Suprapubic skin (tissue), 4 donors: ENCODE measurements around the gene ZNF646. TPM values are rescaled to one million over a fixed set of nuclear protein-coding genes. Genes with fewer than 3 reads are reported as not detected.

Source experiments
- DNase-seq, 2 donors: peaks; one replicate each; pipeline ENCODE4 v3.0.0-alpha.2; 2019; ENCODE audit warnings: low spot score in 2 of 2
- H3K27ac ChIP-seq: fragments of 200-600 bp; sonication (generic); one replicate; pipeline ENCODE4 v1.5.1; 2019
- H3K27me3 ChIP-seq: fragments of 200-600 bp; sonication (generic); one replicate; pipeline ENCODE4 v1.5.1; 2019
- H3K36me3 ChIP-seq: fragments of 200-600 bp; sonication (generic); one replicate; pipeline ENCODE4 v1.5.1; 2019
- H3K4me1 ChIP-seq: fragments of 200-600 bp; sonication (generic); one replicate; pipeline ENCODE4 v1.5.1; 2019
- H3K4me3 ChIP-seq: fragments of 200-600 bp; sonication (generic); one replicate; pipeline ENCODE4 v1.5.1; 2019; ENCODE audit warnings: mild to moderate bottlenecking
- H3K9me3 ChIP-seq: fragments of 200-600 bp; sonication (generic); one replicate; pipeline ENCODE4 v1.5.1; 2019
- CTCF ChIP-seq, 2 donors: fragments of 200-600 bp in 1 of 2; fragments of 450-650 bp in 1 of 2; sonication (generic) in 1 of 2; IDR thresholded peaks; one replicate each; pipeline ENCODE4 v1.5.1; 2016 to 2019; ENCODE audit warnings: antibody characterized with exemption in 2 of 2, mild to moderate bottlenecking in 1 of 2, moderate library complexity in 1 of 2
- EP300 ChIP-seq: sonication (generic); formaldehyde crosslinking; IDR thresholded peaks from one replicate; pipeline ENCODE4 v1.6.1; 2017; ENCODE audit warnings: antibody characterized with exemption
- POLR2A ChIP-seq, 2 donors: fragments of 450-650 bp; IDR thresholded peaks; one replicate each; pipeline ENCODE4 v1.6.1; 2017; ENCODE audit warnings: antibody characterized with exemption in 2 of 2, mild to moderate bottlenecking in 2 of 2, moderate library complexity in 2 of 2
- POLR2AphosphoS5 ChIP-seq, 3 donors: sonication (generic); formaldehyde crosslinking; IDR thresholded peaks; one replicate each; pipeline ENCODE4 v1.6.1; 2017; ENCODE audit warnings: antibody characterized with exemption in 3 of 3
- WGBS: methylation state at CpG from one replicate; pipeline ENCODE4 v1.1.5; 2018; 5-methylcytosine and 5-hydroxymethylcytosine counted together
- total RNA-seq, 4 donors: library from RNA; depleted of rRNA; stranded (reverse); fragments of >200 nt; gene quantifications; one replicate each; pipeline ENCODE4 v1.1.0, GENCODE V29; 2016

ZNF646 gene
- total RNA-seq, 4 donors from 2014 or later: 19.2 to 31.7 (median 26.8) TPM

- no peaks in the 10 kb centered on the region for H3K27me3 ChIP-seq
- H3K36me3 ChIP-seq: peaks cover 16% of the 10 kb centered on the region
- H3K27ac ChIP-seq: peak overlapping the region; percentile 93
- no peak for TF ChIP-seq POLR2AphosphoS5 (IDR thresholded peaks at IDR 0.05)
- TF ChIP-seq EP300: no peak
- DNase-seq: no peak
- WGBS: 2% methylated on average over 15 of the region's 27 CpGs
- H3K4me3 ChIP-seq: peak overlapping the region; percentile 91
- H3K4me1 ChIP-seq: peaks cover 36% of the 10 kb centered on the region
- H3K9me3 ChIP-seq: no peaks in the 10 kb centered on the region
Observed at GRCh38 chr16:31072540-31073141, 1.6 kb upstream of the ZNF646 start.

- Histone ChIP-seq H3K36me3 (peaks cover 23% of the 10 kb centered on the region), H3K4me1 (peaks cover 36% of the 10 kb centered on the region), H3K9me3 (no peaks in the 10 kb centered on the region), H3K27me3 (no peaks in the 10 kb centered on the region), H3K4me3 (peak overlapping the region; percentile 91), H3K27ac (peak overlapping the region; percentile 93)
- no peak for TF ChIP-seq EP300
- TF ChIP-seq POLR2AphosphoS5 (IDR thresholded peaks at IDR 0.05): peak in 1 of 3 donors; percentile 76
- peak; percentile 94 to 95 for DNase-seq
- under 1% methylated on average over 29 of the region's 83 CpGs for WGBS
Observed at GRCh38 chr16:31073142-31073969, 866 bp upstream of the ZNF646 start.

GRCh38 chr16:31074814-31075183 lies 577 bp downstream of the ZNF646 start:
- WGBS: 1% methylated on average over 7 of the region's 7 CpGs
- peak overlapping the region; percentile 91 for H3K4me3 ChIP-seq
- TF ChIP-seq POLR2A (IDR thresholded peaks at IDR 0.05) (no peak), EP300 (no peak), CTCF (IDR thresholded peaks at IDR 0.05) (no peak), POLR2AphosphoS5 (IDR thresholded peaks at IDR 0.05) (no peak)
- peaks cover 39% of the 10 kb centered on the region for H3K4me1 ChIP-seq
- no peak for DNase-seq
- peak overlapping the region; percentile 93 for H3K27ac ChIP-seq
- no peaks in the 10 kb centered on the region for H3K9me3 ChIP-seq
- H3K36me3 ChIP-seq: peaks cover 38% of the 10 kb centered on the region
- no peaks in the 10 kb centered on the region for H3K27me3 ChIP-seq

- TF ChIP-seq EP300 (no peak), CTCF (IDR thresholded peaks at IDR 0.05) (no peak)
- Histone ChIP-seq H3K27me3 (no peaks in the 10 kb centered on the region), H3K36me3 (peaks cover 52% of the 10 kb centered on the region), H3K4me3 (no peak overlapping the region), H3K9me3 (no peaks in the 10 kb centered on the region), H3K4me1 (peaks cover 38% of the 10 kb centered on the region), H3K27ac (no peak overlapping the region)
- no peak for DNase-seq
- 68% methylated on average over 14 of the region's 16 CpGs for WGBS
Observed at GRCh38 chr16:31076319-31076718, 2.1 kb downstream of the ZNF646 start.

GRCh38 chr16:31077024-31077423 lies 2.8 kb downstream of the ZNF646 start:
- DNase-seq: no peak
- Histone ChIP-seq H3K36me3 (peaks cover 54% of the 10 kb centered on the region), H3K27ac (no peak overlapping the region), H3K9me3 (no peaks in the 10 kb centered on the region), H3K27me3 (no peaks in the 10 kb centered on the region), H3K4me1 (peaks cover 38% of the 10 kb centered on the region), H3K4me3 (no peak overlapping the region)
- TF ChIP-seq EP300: no peak
- TF ChIP-seq POLR2AphosphoS5 (IDR thresholded peaks at IDR 0.05): no peak
- TF ChIP-seq POLR2A (IDR thresholded peaks at IDR 0.05): no peak
- no peak for TF ChIP-seq CTCF (IDR thresholded peaks at IDR 0.05)
- WGBS: 89% methylated on average over 8 of the region's 13 CpGs

GRCh38 chr16:31077592-31078396 lies 3.6 kb downstream of the ZNF646 start:
- no peaks in the 10 kb centered on the region for H3K27me3 ChIP-seq
- TF ChIP-seq POLR2AphosphoS5 (IDR thresholded peaks at IDR 0.05) (no peak), CTCF (IDR thresholded peaks at IDR 0.05) (no peak), POLR2A (IDR thresholded peaks at IDR 0.05) (no peak), EP300 (no peak)
- H3K9me3 ChIP-seq: no peaks in the 10 kb centered on the region
- peaks cover 36% of the 10 kb centered on the region for H3K4me1 ChIP-seq
- 97% methylated on average over 15 of the region's 30 CpGs for WGBS
- DNase-seq: no peak
- peaks cover 61% of the 10 kb centered on the region for H3K36me3 ChIP-seq
- H3K4me3 ChIP-seq: no peak overlapping the region
- no peak overlapping the region for H3K27ac ChIP-seq
